ENCODE measurements around the gene LONRF3. TPM values are rescaled to one million over a fixed set of nuclear protein-coding genes. Genes with fewer than 3 reads are reported as not detected.
A peak's percentile ranks its signal among the peaks of the same experiment; 100 is the strongest.

Gene LONRF3
- total RNA-seq, 4 donors from 2014 or later: 15.4 to 24.1 (median 17.7) TPM

GRCh38 chrX:118975831-118976598, 1.6 kb downstream of the LONRF3 start:
- peaks cover 0 to 19% of the 10 kb centered on the region in 2 donors for H3K36me3 ChIP-seq
- peak; percentile 82 for ATAC-seq
- H3K27me3 ChIP-seq: no peaks in the 10 kb centered on the region
- WGBS, 2 donors (ENCODE audit: low coverage in 1 of 2): 0 to 55% methylated on average over 2 to 11 of the region's 64 CpGs
- peaks cover 0 to 22% (median 5%) of the 10 kb centered on the region in 3 donors for H3K4me1 ChIP-seq
- H3K27ac ChIP-seq: peak overlapping the region; percentile 52 to 90 (median 84)
- TF ChIP-seq POLR2A (IDR thresholded peaks at IDR 0.05) (peak; percentile 10 to 31), CTCF (IDR thresholded peaks at IDR 0.05) (no peak), EP300 (IDR thresholded peaks at IDR 0.05) (no peak), POLR2AphosphoS5 (IDR thresholded peaks at IDR 0.05) (peak; percentile 34)
- H3K4me3 ChIP-seq: peak overlapping the region; percentile 61 to 69
- H3K9me3 ChIP-seq: no peaks in the 10 kb centered on the region

- Histone ChIP-seq H3K27ac (peak overlapping the region; percentile 52 to 90 (median 84)), H3K36me3 (peaks cover 0 to 27% of the 10 kb centered on the region in 2 donors), H3K27me3 (no peaks in the 10 kb centered on the region), H3K4me1 (peaks cover 0 to 22% (median 5%) of the 10 kb centered on the region in 3 donors), H3K9me3 (no peaks in the 10 kb centered on the region), H3K4me3 (peak overlapping the region; percentile 61 to 69)
- 0 to 22% methylated on average over 1 to 4 of the region's 17 CpGs for WGBS, 2 donors (ENCODE audit: low coverage in 1 of 2)
- ATAC-seq: peak; percentile 17
- TF ChIP-seq POLR2A (IDR thresholded peaks at IDR 0.05) (no peak), CTCF (IDR thresholded peaks at IDR 0.05) (no peak), POLR2AphosphoS5 (IDR thresholded peaks at IDR 0.05) (no peak), EP300 (IDR thresholded peaks at IDR 0.05) (no peak)
Measured at GRCh38 chrX:118976599-118977340, 2.4 kb downstream of the LONRF3 start.

- TF ChIP-seq CTCF (IDR thresholded peaks at IDR 0.05) (no peak), POLR2A (IDR thresholded peaks at IDR 0.05) (no peak), EP300 (IDR thresholded peaks at IDR 0.05) (no peak), POLR2AphosphoS5 (IDR thresholded peaks at IDR 0.05) (no peak)
- Histone ChIP-seq H3K9me3 (no peaks in the 10 kb centered on the region), H3K4me1 (peaks cover 0 to 22% (median 5%) of the 10 kb centered on the region in 3 donors), H3K4me3 (no peak overlapping the region), H3K27me3 (no peaks in the 10 kb centered on the region), H3K36me3 (peaks cover 0 to 27% of the 10 kb centered on the region in 2 donors), H3K27ac (peak overlapping the region in 3 of 4 donors; percentile 84 to 90 (median 85))
- ATAC-seq: no peak
- 88 to 90% methylated on average over 1 to 3 of the region's 3 CpGs for WGBS, 2 donors (ENCODE audit: low coverage in 1 of 2)
Measured at GRCh38 chrX:118977424-118977823, 3.0 kb downstream of the LONRF3 start.

- peaks cover 0 to 27% of the 10 kb centered on the region in 2 donors for H3K36me3 ChIP-seq
- H3K4me1 ChIP-seq: peaks cover 0 to 17% (median 5%) of the 10 kb centered on the region in 3 donors
- no peaks in the 10 kb centered on the region for H3K9me3 ChIP-seq
- no peak overlapping the region for H3K4me3 ChIP-seq
- TF ChIP-seq CTCF (IDR thresholded peaks at IDR 0.05) (no peak), POLR2A (IDR thresholded peaks at IDR 0.05) (no peak), EP300 (IDR thresholded peaks at IDR 0.05) (no peak), POLR2AphosphoS5 (IDR thresholded peaks at IDR 0.05) (no peak)
- H3K27ac ChIP-seq: no peak overlapping the region
- no peak for ATAC-seq
- no peaks in the 10 kb centered on the region for H3K27me3 ChIP-seq
Measured at GRCh38 chrX:118978451-118978850, 4.0 kb downstream of the LONRF3 start.
